Activated T-cell treated with anti-CD3 and anti-CD28 coated beads, Interleukin-2, amount 50 U/mL, for 48 hours (primary cell): ENCODE data around the gene COX15.
"Not testable (repeated sequence)": the region's sequence is repeated elsewhere in the genome, so short reads cannot be mapped to it uniquely, and the experiment has no call there.

Source experiments
- DNase-seq, 2 experiments: peaks; one replicate each; pipeline ENCODE4 v3.0.0-alpha.2; 2020

Gene COX15

GRCh38 chr10:99732033-99732842, at the start of gene COX15, which contains the start of gene CUTC:
Gene COX15, minus strand, starts transcription at chr10:99732127. Its CDS starts 78 bp downstream, at chr10:99732049.
Gene CUTC, plus strand, starts transcription at chr10:99732234. Its CDS starts 115 bp downstream, at chr10:99732349.
- DNase-seq, result peak; percentile 96 to 97

- no peak for DNase-seq
These were observed 47.4 kb upstream of the COX15 start for GRCh38 chr10:99779335-99779734.

- no peak for DNase-seq
These were observed 46.2 kb upstream of the COX15 start for GRCh38 chr10:99777918-99778714.

- no peak for DNase-seq
These were observed 43.9 kb upstream of the COX15 start for GRCh38 chr10:99775850-99776249.

GRCh38 chr10:99770408-99771045, 38.6 kb upstream of the COX15 start:
- DNase-seq, result no peak

GRCh38 chr10:99769706-99770105, 37.8 kb upstream of the COX15 start:
- no peak for DNase-seq

- no peak for DNase-seq
These were observed 36.6 kb upstream of the COX15 start for GRCh38 chr10:99768556-99768955.

GRCh38 chr10:99767901-99768300, 36.0 kb upstream of the COX15 start:
- DNase-seq, result no peak

GRCh38 chr10:99766302-99766681, 34.4 kb upstream of the COX15 start:
- DNase-seq, result peak; percentile 16 to 18

GRCh38 chr10:99765672-99766301, 33.9 kb upstream of the COX15 start:
- no peak for DNase-seq

- DNase-seq, result no peak
These were observed 29.4 kb upstream of the COX15 start for GRCh38 chr10:99761365-99761764.

- no peak for DNase-seq
These were observed 28.4 kb upstream of the COX15 start for GRCh38 chr10:99760321-99760720.

- no peak for DNase-seq
These were observed 26.4 kb upstream of the COX15 start for GRCh38 chr10:99758211-99758891.

- no peak for DNase-seq
These were observed 24.2 kb upstream of the COX15 start for GRCh38 chr10:99756159-99756558.

GRCh38 chr10:99754670-99755069, 22.7 kb upstream of the COX15 start:
- DNase-seq, result no peak

GRCh38 chr10:99750641-99751040, 18.7 kb upstream of the COX15 start:
- DNase-seq, result no peak

- no peak for DNase-seq
These were observed 17.0 kb upstream of the COX15 start for GRCh38 chr10:99748823-99749451.

- not testable (repeated sequence) for DNase-seq
These were observed 14.2 kb upstream of the COX15 start for GRCh38 chr10:99746166-99746565.

- no peak for DNase-seq
These were observed 11.9 kb upstream of the COX15 start for GRCh38 chr10:99743841-99744240.

GRCh38 chr10:99742701-99743100, 10.8 kb upstream of the COX15 start:
- DNase-seq, result no peak

GRCh38 chr10:99742254-99742653, 10.3 kb upstream of the COX15 start:
- DNase-seq, result no peak
